PC-3 (cell line): ENCODE data around the gene SRGAP2B.
"Not testable (repeated sequence)": the region's sequence is repeated elsewhere in the genome, so short reads cannot be mapped to it uniquely, and the experiment has no call there.

ENCODE experiments used
- CTCF ChIP-seq: fragments of 300-600 bp; sonication (generic); conservative IDR thresholded peaks from 2 replicates; pipeline ENCODE4 v1.5.1; 2017; ENCODE audit warnings: antibody characterized with exemption, low read depth, mild to moderate bottlenecking, low read length
- EZH2 ChIP-seq: fragments of 300-600 bp; sonication (generic); IDR thresholded peaks from one replicate; pipeline ENCODE4 v1.6.1; 2017; ENCODE audit warnings: antibody characterized with exemption, mild to moderate bottlenecking, low read length; ENCODE audit not compliant: unreplicated experiment
- EZH2phosphoT487 ChIP-seq: fragments of 300-600 bp; sonication (generic); IDR thresholded peaks from 2 replicates; pipeline ENCODE4 v1.6.1; 2018; ENCODE audit warnings: mild to moderate bottlenecking, antibody characterized with exemption, low read length, borderline replicate concordance

- not testable (repeated sequence) for TF ChIP-seq CTCF, EZH2, EZH2phosphoT487
Measured at GRCh38 chr1:145125112-145125511, 30.0 kb upstream of the SRGAP2B start.
